ENCODE data around the gene ARID1B. TPM values are rescaled to one million over a fixed set of nuclear protein-coding genes. Genes with fewer than 3 reads are reported as not detected.

The ARID1B gene
- total RNA-seq, 2 donors from 2014 or later = 43.9 to 44.6 TPM

- no peak for DNase-seq (ENCODE audit: low spot score)
- no peak overlapping the region for H3K4me3 ChIP-seq
- no peaks in the 10 kb centered on the region for H3K27me3 ChIP-seq
- H3K36me3 ChIP-seq = no peaks in the 10 kb centered on the region
- H3K27ac ChIP-seq = peak overlapping the region; percentile 97 to 98
- TF ChIP-seq CTCF (IDR thresholded peaks at IDR 0.05) = peak in 1 of 2 donors; percentile 51
- peaks cover 0 to 25% of the 10 kb centered on the region in 2 donors for H3K4me1 ChIP-seq
- no peaks in the 10 kb centered on the region for H3K9me3 ChIP-seq
Measured at GRCh38 chr6:156774863-156775405, 2.2 kb upstream of the ARID1B start.

GRCh38 chr6:156775717-156776116 lies 1.5 kb upstream of the ARID1B start:
- Histone ChIP-seq H3K27me3 (no peaks in the 10 kb centered on the region), H3K9me3 (no peaks in the 10 kb centered on the region), H3K4me1 (peaks cover 0 to 28% of the 10 kb centered on the region in 2 donors), H3K27ac (peak overlapping the region; percentile 97 to 98), H3K4me3 (no peak overlapping the region), H3K36me3 (no peaks in the 10 kb centered on the region)
- no peak for DNase-seq (ENCODE audit: low spot score)
- no peak for TF ChIP-seq CTCF (IDR thresholded peaks at IDR 0.05)

- DNase-seq (ENCODE audit: low spot score) = no peak
- peak overlapping the region; percentile 97 to 98 for H3K27ac ChIP-seq
- peak overlapping the region; percentile 71 to 83 for H3K4me3 ChIP-seq
- peaks cover 0 to 32% of the 10 kb centered on the region in 2 donors for H3K4me1 ChIP-seq
- H3K27me3 ChIP-seq = no peaks in the 10 kb centered on the region
- peak in 1 of 2 donors; percentile 11 for TF ChIP-seq CTCF (IDR thresholded peaks at IDR 0.05)
- H3K9me3 ChIP-seq = no peaks in the 10 kb centered on the region
- no peaks in the 10 kb centered on the region for H3K36me3 ChIP-seq
Measured at GRCh38 chr6:156776470-156776839, 723 bp upstream of the ARID1B start.

- Histone ChIP-seq H3K9me3 (no peaks in the 10 kb centered on the region), H3K27me3 (no peaks in the 10 kb centered on the region), H3K4me3 (peak overlapping the region; percentile 83 to 90), H3K36me3 (no peaks in the 10 kb centered on the region), H3K27ac (peak overlapping the region; percentile 98 to 99), H3K4me1 (peaks cover 0 to 39% of the 10 kb centered on the region in 2 donors)
- no peak for DNase-seq (ENCODE audit: low spot score)
- no peak for TF ChIP-seq CTCF (IDR thresholded peaks at IDR 0.05)
Measured at GRCh38 chr6:156777577-156778453, 637 bp downstream of the ARID1B start.

GRCh38 chr6:156778454-156779205 lies 1.5 kb downstream of the ARID1B start:
- TF ChIP-seq CTCF (IDR thresholded peaks at IDR 0.05) = peak in 1 of 2 donors; percentile 10
- Histone ChIP-seq H3K9me3 (no peaks in the 10 kb centered on the region), H3K27me3 (no peaks in the 10 kb centered on the region), H3K4me1 (peaks cover 0 to 46% of the 10 kb centered on the region in 2 donors), H3K27ac (peak overlapping the region; percentile 98 to 99), H3K4me3 (peak overlapping the region; percentile 83 to 90), H3K36me3 (no peaks in the 10 kb centered on the region)
- no peak for DNase-seq (ENCODE audit: low spot score)
